Measurements from ENCODE around the gene FGF14.
A peak's percentile ranks its signal among the peaks of the same experiment; 100 is the strongest.

FGF14 gene

GRCh38 chr13:102401766-102402165 lies at the start of gene FGF14:
Gene FGF14, minus strand, starts transcription at chr13:102402048.
- DNase-seq: no peak

- peak; percentile 8 for DNase-seq
Measured at GRCh38 chr13:102443249-102443648, 41.4 kb upstream of the FGF14 start.

- DNase-seq: no peak
Measured at GRCh38 chr13:102441085-102441484, 39.2 kb upstream of the FGF14 start.

GRCh38 chr13:102440259-102440936 lies 38.5 kb upstream of the FGF14 start:
- DNase-seq: peak; percentile 53

- DNase-seq: no peak
Measured at GRCh38 chr13:102422690-102423089, 20.8 kb upstream of the FGF14 start.

- no peak for DNase-seq
Measured at GRCh38 chr13:102405499-102406100, 3.8 kb upstream of the FGF14 start.

GRCh38 chr13:102402290-102402689 lies 442 bp upstream of the FGF14 start:
- DNase-seq: no peak

- no peak for DNase-seq
Measured at GRCh38 chr13:102401265-102401664, 583 bp downstream of the FGF14 start.

GRCh38 chr13:102400675-102401145 lies 1.1 kb downstream of the FGF14 start:
- DNase-seq: peak; percentile 27

GRCh38 chr13:102399791-102400674 lies 1.8 kb downstream of the FGF14 start:
- peak; percentile 40 for DNase-seq

GRCh38 chr13:102395939-102396338 lies 5.9 kb downstream of the FGF14 start:
- no peak for DNase-seq

- DNase-seq: no peak
Measured at GRCh38 chr13:102395174-102395573, 6.7 kb downstream of the FGF14 start.

GRCh38 chr13:102394158-102395053 lies 7.4 kb downstream of the FGF14 start:
- DNase-seq: peak; percentile 96

GRCh38 chr13:102392481-102393209 lies 9.2 kb downstream of the FGF14 start:
- DNase-seq: no peak

GRCh38 chr13:102386461-102386860 lies 15.4 kb downstream of the FGF14 start:
- DNase-seq: no peak

- no peak for DNase-seq
Measured at GRCh38 chr13:102380012-102380411, 21.8 kb downstream of the FGF14 start.

GRCh38 chr13:102376318-102376717 lies 25.5 kb downstream of the FGF14 start:
- DNase-seq: no peak

- no peak for DNase-seq
Measured at GRCh38 chr13:102374726-102375125, 27.1 kb downstream of the FGF14 start.

- no peak for DNase-seq
Measured at GRCh38 chr13:102374233-102374632, 27.6 kb downstream of the FGF14 start.

GRCh38 chr13:102373221-102373620 lies 28.6 kb downstream of the FGF14 start:
- no peak for DNase-seq

- no peak for DNase-seq
Measured at GRCh38 chr13:102369302-102369701, 32.5 kb downstream of the FGF14 start.

- DNase-seq: no peak
Measured at GRCh38 chr13:102367836-102368235, 34.0 kb downstream of the FGF14 start.
